ENCODE results near the gene RPL7A.
A peak's percentile ranks its signal among the peaks of the same experiment; 100 is the strongest.
"Not testable (repeated sequence)": the region's sequence is repeated elsewhere in the genome, so short reads cannot be mapped to it uniquely, and the experiment has no call there.

Gene RPL7A

DNA sequence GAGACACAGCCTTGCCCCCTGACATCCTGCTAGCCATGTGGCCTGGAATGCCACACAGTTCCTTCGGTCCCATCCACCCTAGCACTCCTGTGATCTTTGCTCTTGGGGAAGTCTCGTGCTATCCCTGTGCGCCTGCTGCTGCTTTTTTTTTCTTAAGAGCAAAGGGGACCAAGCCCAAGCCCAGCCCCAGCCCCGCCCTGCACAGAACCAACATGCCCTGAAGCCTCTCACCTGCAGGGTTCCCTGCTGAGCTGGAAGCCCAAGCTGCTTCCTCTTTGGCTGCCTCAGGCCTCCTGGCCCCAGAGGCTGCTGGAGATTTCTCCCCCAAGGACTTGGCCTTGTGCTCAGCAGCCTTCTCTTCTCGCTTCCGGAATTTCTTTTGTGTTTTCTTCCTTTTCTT is 13.9 kb upstream of the RPL7A start:
- no peak overlapping the region for H3K4me3 Mint-ChIP-seq
- no peaks in the 10 kb centered on the region for H3K9me3 Mint-ChIP-seq
- peaks cover 81% of the 10 kb centered on the region for H3K4me1 Mint-ChIP-seq (ENCODE audit: low read depth)
- no peak overlapping the region for H3K27ac Mint-ChIP-seq
- no peaks in the 10 kb centered on the region for H3K27me3 Mint-ChIP-seq
- intact Hi-C loops (cut with micrococcal nuclease) = no loop called here
- peaks cover 80% of the 10 kb centered on the region for H3K36me3 Mint-ChIP-seq (ENCODE audit: low read depth)

DNA sequence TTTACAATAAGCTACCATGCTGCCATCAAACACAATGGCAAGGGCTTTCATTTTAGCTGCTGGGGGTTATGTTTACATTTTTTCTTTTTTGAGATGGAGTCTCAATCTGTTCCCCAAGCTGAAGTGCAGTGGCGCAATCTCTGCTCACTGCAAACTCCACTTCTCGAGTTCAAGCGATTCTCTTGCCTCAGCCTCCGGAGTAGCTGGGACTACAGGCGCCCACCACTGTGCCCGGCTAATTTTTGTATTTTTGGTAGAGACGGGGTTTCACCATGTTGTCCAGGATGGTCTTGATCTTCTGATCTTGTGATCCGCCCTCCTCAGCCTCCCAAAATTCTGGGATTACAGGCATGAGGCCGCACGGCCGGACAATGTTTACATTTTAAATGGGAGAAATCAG is 13.1 kb upstream of the RPL7A start:
- Mint-ChIP-seq H3K4me1 (ENCODE audit: low read depth) (peaks cover 83% of the 10 kb centered on the region), H3K27ac (peak overlapping the region; percentile 92), H3K36me3 (ENCODE audit: low read depth) (peaks cover 85% of the 10 kb centered on the region), H3K4me3 (peak overlapping the region; percentile 97)
- H3K27me3 Mint-ChIP-seq; H3K9me3 Mint-ChIP-seq; intact Hi-C loops (cut with micrococcal nuclease): not testable (repeated sequence)

DNA sequence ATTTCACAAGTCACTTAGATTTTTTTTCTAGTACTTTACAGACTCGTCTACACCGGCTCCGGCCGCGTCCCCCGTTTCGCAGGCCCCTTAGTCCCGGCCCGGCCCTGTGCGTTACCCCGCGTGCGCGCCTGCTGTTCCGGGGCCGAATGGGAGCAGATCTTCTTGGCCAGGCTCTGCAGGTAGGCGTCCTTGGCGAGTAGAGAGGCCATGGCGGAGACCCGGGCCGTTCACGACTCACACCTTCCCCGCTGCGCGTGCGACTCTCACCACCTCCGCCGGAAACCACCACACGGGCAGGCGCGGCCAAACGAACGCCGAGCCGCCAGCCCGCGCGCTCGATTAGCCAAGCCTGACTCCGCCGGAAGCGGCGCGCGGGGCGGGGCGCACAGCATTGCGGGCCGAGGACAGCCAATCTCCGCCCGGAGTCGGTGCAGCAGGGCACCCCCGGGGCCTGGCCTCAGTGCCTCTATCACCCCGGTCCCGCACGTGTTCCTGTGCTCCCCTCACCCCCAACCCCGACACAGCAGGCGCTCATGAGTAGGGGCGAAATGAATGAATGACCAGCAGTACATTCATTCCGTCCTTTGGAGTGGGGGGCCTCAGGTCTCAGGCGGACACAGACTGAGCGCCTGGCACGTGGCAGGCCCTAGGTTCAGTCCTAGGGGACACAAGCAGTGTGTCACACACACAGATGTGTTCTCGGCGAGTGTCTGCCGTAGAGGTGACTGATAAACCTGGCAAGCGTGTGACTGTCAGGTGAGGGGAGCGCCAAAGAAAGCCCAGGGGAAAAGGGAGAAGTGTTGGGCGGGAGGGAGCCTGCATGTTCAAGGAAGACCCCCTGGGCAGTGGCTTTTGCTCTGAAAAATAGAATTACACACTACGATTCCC is 11.8 kb upstream of the RPL7A start, which contains the start of gene SURF6:
Gene SURF6, minus strand, starts transcription at position 265 of the 888 bp plus-strand sequence. Its CDS starts 56 bp downstream, at position 209.
- H3K36me3 Mint-ChIP-seq (ENCODE audit: low read depth) = peaks cover 85% of the 10 kb centered on the region
- H3K27me3 Mint-ChIP-seq = no peaks in the 10 kb centered on the region
- peaks cover 91% of the 10 kb centered on the region for H3K4me1 Mint-ChIP-seq (ENCODE audit: low read depth)
- H3K4me3 Mint-ChIP-seq = peak within 1 kb of the TSS; percentile 97
- intact Hi-C loops (cut with micrococcal nuclease) = loop anchor here (1.0 kb wide), 1 partner anchor 12 kb away; the partner anchor contains the start of genes MED22 and RPL7A
- H3K9me3 Mint-ChIP-seq = no peaks in the 10 kb centered on the region
- H3K27ac Mint-ChIP-seq = peak within 1 kb of the TSS; percentile 92

DNA sequence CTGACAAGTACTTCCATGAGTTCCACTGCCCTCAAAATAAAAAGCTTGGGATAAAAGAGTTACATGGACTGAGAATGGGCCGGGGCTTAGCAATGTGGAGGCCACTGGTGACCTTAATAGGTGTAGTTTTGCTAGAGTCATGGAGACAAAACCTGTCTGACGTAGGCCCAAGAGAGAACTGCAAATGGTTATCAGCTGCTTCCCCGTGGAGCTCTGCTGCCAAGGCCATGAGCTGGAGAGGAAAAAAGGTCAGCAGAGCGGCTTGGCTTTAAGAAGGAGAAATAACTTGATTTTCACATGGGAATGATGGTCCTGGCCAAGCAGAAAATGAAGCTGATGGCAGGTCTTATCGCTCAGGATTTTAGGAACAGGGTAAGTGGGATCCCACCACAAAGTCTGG is 8.4 kb upstream of the RPL7A start:
- intact Hi-C loops (cut with micrococcal nuclease) = no loop called here
- Mint-ChIP-seq H3K36me3 (ENCODE audit: low read depth) (peaks cover 85% of the 10 kb centered on the region), H3K4me1 (ENCODE audit: low read depth) (peaks cover 92% of the 10 kb centered on the region)

DNA sequence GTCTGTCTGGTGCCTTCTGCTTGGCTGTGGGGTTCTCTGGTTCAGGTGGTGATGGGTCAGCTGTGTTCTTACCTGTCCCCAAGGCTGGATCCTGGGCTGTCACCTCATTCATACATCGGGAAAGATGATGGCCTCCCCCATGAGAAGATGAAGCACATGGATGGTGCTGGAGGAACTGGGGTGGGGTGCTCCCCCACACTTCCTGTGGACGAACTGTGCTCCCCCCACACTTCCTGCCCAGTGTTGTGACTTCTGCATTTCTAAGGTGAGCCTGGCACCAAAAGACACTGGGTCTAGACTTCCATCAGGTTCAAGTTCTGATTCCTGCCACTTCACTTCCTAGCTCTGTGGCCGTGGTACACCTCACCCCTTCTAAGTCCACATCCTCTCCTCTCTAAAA is 7.8 kb upstream of the RPL7A start:
- Mint-ChIP-seq H3K36me3 (ENCODE audit: low read depth) (peaks cover 89% of the 10 kb centered on the region), H3K4me1 (ENCODE audit: low read depth) (peaks cover 91% of the 10 kb centered on the region), H3K27me3 (no peaks in the 10 kb centered on the region), H3K9me3 (no peaks in the 10 kb centered on the region), H3K27ac (peak overlapping the region; percentile 90), H3K4me3 (peak overlapping the region; percentile 69)
- intact Hi-C loops (cut with micrococcal nuclease) = no loop called here

More for the DNA sequence above, 8.4 kb upstream of the RPL7A start:
- Mint-ChIP-seq H3K27me3 (no peaks in the 10 kb centered on the region), H3K9me3 (no peaks in the 10 kb centered on the region), H3K27ac (peak overlapping the region; percentile 90), H3K4me3 (peak overlapping the region; percentile 55)

DNA sequence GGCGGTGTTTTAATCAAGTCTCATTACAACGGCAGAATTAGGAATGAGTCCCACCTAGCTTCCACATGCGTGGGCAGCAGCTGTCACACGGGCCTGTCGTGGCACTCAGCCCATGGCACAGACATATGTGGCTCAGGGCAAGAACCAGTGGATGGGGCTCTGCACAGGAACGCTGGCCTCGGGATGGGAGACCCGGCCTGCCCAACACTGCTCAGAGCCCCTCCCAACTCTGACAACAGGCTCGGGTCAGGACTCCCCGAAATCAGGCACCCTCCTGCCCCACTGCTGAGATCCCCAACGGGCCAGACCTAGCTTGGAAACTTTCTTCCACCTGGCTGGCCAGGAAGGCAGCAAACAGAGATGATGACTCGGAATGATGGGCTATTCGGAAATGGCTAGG is 7.1 kb upstream of the RPL7A start:
- intact Hi-C loops (cut with micrococcal nuclease) = no loop called here
- Mint-ChIP-seq H3K36me3 (ENCODE audit: low read depth) (peaks cover 89% of the 10 kb centered on the region), H3K4me1 (ENCODE audit: low read depth) (peaks cover 89% of the 10 kb centered on the region)

DNA sequence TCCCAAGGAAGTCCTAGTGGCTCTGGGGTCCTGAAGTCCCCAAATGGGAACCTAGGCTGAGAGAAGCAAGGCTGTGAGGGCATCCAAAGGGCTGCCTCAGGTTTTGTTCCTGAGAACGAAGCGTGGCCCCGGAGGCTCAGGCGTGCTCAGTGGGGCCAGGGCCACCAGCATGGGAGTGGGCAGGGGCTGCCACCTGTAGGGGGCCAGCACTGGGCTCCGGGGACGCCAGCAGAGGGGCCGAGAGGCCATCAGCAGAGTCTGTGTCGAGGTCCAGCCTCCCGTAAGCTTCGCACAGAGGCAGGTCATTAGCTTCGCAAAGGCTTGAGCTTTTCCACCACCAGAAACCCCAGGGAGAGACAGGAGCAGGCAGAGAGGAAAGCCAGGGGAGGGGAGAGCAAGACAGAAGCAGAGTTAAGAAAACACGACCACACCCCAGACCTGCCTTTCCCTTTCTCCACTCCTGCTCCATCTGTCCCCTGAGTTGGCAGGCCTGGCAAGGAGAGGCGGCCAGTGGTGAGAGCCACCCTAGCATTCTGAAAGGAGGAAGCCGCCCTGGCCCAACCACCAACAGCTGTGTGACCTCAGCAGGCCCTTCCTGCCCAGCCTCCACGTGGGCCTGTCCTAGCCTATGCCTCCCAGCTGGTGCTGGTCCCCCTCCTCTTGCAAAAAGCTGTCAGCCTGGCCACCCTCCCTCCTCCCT is 6.5 kb upstream of the RPL7A start:
- Mint-ChIP-seq H3K9me3 (no peaks in the 10 kb centered on the region), H3K4me3 (peak overlapping the region; percentile 69), H3K4me1 (ENCODE audit: low read depth) (peaks cover 91% of the 10 kb centered on the region), H3K27me3 (no peaks in the 10 kb centered on the region), H3K27ac (peak overlapping the region; percentile 90), H3K36me3 (ENCODE audit: low read depth) (peaks cover 89% of the 10 kb centered on the region)
- intact Hi-C loops (cut with micrococcal nuclease) = no loop called here

More for the DNA sequence above, 7.1 kb upstream of the RPL7A start:
- no peaks in the 10 kb centered on the region for H3K27me3 Mint-ChIP-seq
- H3K9me3 Mint-ChIP-seq = no peaks in the 10 kb centered on the region
- H3K4me3 Mint-ChIP-seq = peak overlapping the region; percentile 69
- peak overlapping the region; percentile 90 for H3K27ac Mint-ChIP-seq

DNA sequence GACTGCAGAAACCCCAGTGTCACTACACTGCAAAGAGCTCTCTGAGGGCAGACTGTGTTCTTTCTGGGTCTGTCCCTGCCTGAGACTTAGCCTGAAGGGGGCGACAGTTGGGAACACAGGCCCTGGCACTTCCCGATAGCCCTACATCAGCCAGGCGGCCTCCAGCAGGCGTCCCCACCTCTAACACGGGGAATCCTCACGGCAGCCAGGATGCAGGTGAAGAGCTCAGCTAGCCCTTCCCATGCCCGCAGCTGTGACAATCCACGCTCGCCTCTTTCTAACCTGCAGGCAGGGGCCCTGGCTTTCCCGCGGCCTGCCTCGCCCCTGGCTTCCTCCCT is 6.0 kb upstream of the RPL7A start:
- no peaks in the 10 kb centered on the region for H3K27me3 Mint-ChIP-seq
- H3K27ac Mint-ChIP-seq = peak overlapping the region; percentile 90
- peaks cover 91% of the 10 kb centered on the region for H3K4me1 Mint-ChIP-seq (ENCODE audit: low read depth)
- intact Hi-C loops (cut with micrococcal nuclease) = no loop called here
- peak overlapping the region; percentile 69 for H3K4me3 Mint-ChIP-seq
- no peaks in the 10 kb centered on the region for H3K9me3 Mint-ChIP-seq
- peaks cover 94% of the 10 kb centered on the region for H3K36me3 Mint-ChIP-seq (ENCODE audit: low read depth)

DNA sequence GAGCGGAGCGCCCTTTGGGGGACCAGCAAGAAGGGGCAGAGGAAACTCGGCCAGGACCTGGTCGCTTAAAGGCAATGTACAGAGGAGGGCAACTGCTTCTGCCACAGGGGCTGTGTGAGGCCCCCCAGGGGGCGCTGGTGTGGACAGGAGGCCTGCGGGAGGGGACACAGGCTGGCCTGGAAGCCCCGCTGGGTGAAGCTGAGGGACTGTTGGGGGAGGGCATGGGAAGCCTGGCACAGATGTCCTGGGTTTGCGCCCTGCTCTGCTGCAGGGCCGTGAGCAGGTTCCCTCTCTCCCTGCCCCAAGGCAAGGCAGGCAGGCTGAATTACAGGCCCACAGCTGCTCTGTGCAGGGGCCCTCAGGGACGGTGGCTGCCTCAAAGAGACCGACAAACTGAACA is 5.4 kb upstream of the RPL7A start:
- no peaks in the 10 kb centered on the region for H3K27me3 Mint-ChIP-seq
- intact Hi-C loops (cut with micrococcal nuclease) = no loop called here
- H3K9me3 Mint-ChIP-seq = no peaks in the 10 kb centered on the region
- peak overlapping the region; percentile 90 for H3K27ac Mint-ChIP-seq
- peaks cover 96% of the 10 kb centered on the region for H3K36me3 Mint-ChIP-seq (ENCODE audit: low read depth)
- no peak overlapping the region for H3K4me3 Mint-ChIP-seq
- peaks cover 90% of the 10 kb centered on the region for H3K4me1 Mint-ChIP-seq (ENCODE audit: low read depth)

DNA sequence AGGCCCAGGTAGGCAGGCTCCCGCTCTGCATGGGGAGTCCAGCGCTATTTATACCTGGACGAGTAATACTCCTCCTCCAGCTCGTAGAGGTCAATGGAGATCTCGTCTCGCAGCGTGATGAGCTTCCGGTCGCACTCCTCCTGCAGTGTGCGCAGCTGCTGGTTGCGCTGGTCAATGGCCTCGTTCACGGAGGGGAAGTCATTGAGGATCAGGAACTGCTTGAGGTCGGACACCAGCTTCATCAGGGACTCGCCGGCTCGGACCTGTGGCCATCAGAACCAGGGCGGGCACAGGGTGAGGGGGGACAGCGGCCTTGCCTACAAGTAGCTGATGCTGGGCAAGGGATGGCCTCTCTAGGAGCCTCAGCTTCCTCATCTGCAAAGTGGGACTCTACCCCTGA is 3.9 kb upstream of the RPL7A start:
- Mint-ChIP-seq H3K9me3 (no peaks in the 10 kb centered on the region), H3K27me3 (no peaks in the 10 kb centered on the region), H3K27ac (peak overlapping the region; percentile 18), H3K36me3 (ENCODE audit: low read depth) (peaks cover 98% of the 10 kb centered on the region), H3K4me1 (ENCODE audit: low read depth) (peaks cover 85% of the 10 kb centered on the region), H3K4me3 (no peak overlapping the region)
- intact Hi-C loops (cut with micrococcal nuclease) = no loop called here

DNA sequence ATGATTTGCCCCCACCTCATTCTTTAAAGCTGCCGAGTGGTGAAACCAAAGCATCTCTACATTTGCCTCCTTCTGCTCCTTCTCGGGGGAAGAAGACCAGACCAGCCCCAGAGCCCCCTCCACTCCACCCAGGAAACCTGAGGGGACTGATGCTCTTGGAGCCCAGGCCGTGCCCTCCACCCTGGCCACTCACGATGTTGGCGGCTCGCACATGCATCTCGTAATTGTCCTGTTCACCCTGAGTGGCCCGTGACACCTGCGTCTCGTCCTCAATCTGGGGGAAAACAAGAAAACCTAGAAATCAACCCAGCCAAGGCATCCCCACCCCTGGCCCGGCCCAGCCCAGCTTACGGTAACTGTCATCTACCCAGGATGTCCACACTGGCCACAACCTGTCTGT is 3.0 kb upstream of the RPL7A start:
- intact Hi-C loops (cut with micrococcal nuclease) = no loop called here

DNA sequence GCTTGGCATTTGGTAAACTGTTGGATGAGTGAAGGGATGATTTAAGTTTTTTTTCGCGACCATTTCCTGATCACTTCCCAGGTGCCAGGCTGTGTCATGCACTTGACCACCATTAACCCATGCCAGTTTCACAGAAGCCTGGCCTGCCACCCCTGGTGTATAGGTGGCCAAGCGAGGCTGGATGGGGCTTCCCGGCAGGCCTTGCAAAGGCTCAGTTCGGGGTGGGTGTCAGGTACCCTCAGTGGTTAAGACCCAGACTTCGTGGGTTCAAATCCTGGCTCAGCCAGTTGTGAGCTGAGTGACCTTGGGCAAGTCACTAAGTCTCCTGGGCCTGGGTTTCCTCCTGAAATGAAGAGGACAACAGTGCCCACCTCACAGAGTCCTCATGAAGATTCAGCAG is 2.4 kb upstream of the RPL7A start:
- H3K27me3 Mint-ChIP-seq = no peaks in the 10 kb centered on the region
- peaks cover 85% of the 10 kb centered on the region for H3K4me1 Mint-ChIP-seq (ENCODE audit: low read depth)
- H3K9me3 Mint-ChIP-seq = no peaks in the 10 kb centered on the region
- intact Hi-C loops (cut with micrococcal nuclease) = no loop called here
- no peak overlapping the region for H3K27ac Mint-ChIP-seq
- H3K36me3 Mint-ChIP-seq (ENCODE audit: low read depth) = peaks cover 98% of the 10 kb centered on the region
- H3K4me3 Mint-ChIP-seq = no peak overlapping the region

More for the DNA sequence above, 3.0 kb upstream of the RPL7A start:
- Mint-ChIP-seq H3K27me3 (no peaks in the 10 kb centered on the region), H3K9me3 (no peaks in the 10 kb centered on the region), H3K4me1 (ENCODE audit: low read depth) (peaks cover 85% of the 10 kb centered on the region), H3K36me3 (ENCODE audit: low read depth) (peaks cover 98% of the 10 kb centered on the region), H3K4me3 (no peak overlapping the region), H3K27ac (no peak overlapping the region)

DNA sequence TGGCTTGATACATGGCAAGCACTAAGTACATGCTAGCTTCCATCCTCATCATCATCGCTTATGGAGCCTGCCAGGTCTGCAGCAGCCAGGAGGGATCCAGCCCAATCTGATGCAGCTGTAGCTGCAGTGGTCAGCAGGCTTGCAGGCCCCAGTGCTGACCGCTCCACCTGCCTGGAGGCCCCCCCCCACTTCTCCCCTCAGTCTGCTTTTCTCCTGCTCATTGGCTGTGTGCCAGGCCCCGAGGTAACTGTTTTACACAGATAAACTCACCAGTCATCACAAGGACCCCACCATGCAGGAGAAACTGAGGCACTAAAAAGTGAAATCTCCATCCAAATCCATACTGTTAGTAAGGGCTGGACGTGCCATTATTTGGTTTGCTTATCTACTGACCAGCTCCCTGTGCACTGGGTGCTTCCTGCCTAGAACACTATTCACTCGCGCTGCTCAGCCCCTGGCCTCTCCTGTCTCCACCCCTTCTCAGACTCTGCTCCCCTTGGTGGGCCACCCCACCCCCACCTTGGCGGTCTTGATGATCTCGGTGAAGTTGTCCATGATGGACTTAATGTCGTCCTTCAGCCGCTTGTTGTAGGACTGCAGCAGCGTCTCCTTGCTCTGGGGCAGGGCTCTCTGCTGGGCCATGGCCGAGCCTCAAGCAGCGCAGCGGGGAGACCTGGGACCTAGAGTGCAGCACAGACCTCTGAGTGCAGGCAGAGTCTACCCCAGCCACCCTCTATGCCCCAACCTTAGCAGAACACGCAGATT is 1.8 kb upstream of the RPL7A start:
- Mint-ChIP-seq H3K36me3 (ENCODE audit: low read depth) (peaks cover 98% of the 10 kb centered on the region), H3K4me3 (peak overlapping the region; percentile 85), H3K27me3 (no peaks in the 10 kb centered on the region), H3K4me1 (ENCODE audit: low read depth) (peaks cover 81% of the 10 kb centered on the region), H3K9me3 (no peaks in the 10 kb centered on the region), H3K27ac (peak overlapping the region; percentile 96)
- intact Hi-C loops (cut with micrococcal nuclease) = no loop called here
